Neural progenitor cell (in vitro differentiated cells): ENCODE results near the gene CORO6. TPM values are rescaled to one million over a fixed set of nuclear protein-coding genes. Genes with fewer than 3 reads are reported as not detected.
A peak's percentile ranks its signal among the peaks of the same experiment; 100 is the strongest.

Experiments used
- DNase-seq: peaks from one replicate; pipeline ENCODE4 v3.0.0-alpha.2; 2016; ENCODE audit warnings: low spot score
- H2AFZ ChIP-seq: fragments of 200-600 bp; sonication (generic); replicated peaks from 2 replicates; pipeline ENCODE4 v1.6.1; 2016; ENCODE audit warnings: antibody characterized with exemption
- H3F3A ChIP-seq: fragments of 200-600 bp; sonication (generic); 2 replicates; pipeline ENCODE4 v1.6.1; 2016; ENCODE audit warnings: antibody characterized with exemption, low read depth
- H3K27ac ChIP-seq: fragments of 200-600 bp; sonication (generic); 2 replicates; pipeline ENCODE4 v1.5.1; 2016; ENCODE audit warnings: mild to moderate bottlenecking
- H3K27me3 ChIP-seq: fragments of 200-600 bp; sonication (generic); 2 replicates; pipeline ENCODE4 v1.6.1; 2016; ENCODE audit warnings: mild to moderate bottlenecking, moderate library complexity
- H3K36me3 ChIP-seq: fragments of 200-600 bp; sonication (generic); 2 replicates; pipeline ENCODE4 v1.5.1; 2016
- H3K4me1 ChIP-seq: fragments of 200-600 bp; sonication (generic); 2 replicates; pipeline ENCODE4 v1.6.1; 2016; ENCODE audit warnings: mixed run types
- H3K4me2 ChIP-seq: fragments of 200-600 bp; sonication (generic); 2 replicates; pipeline ENCODE4 v1.6.1; 2016
- H3K4me3 ChIP-seq: fragments of 200-600 bp; sonication (generic); 2 replicates; pipeline ENCODE4 v1.5.1; 2016
- H3K79me2 ChIP-seq: fragments of 200-600 bp; sonication (generic); 2 replicates; pipeline ENCODE4 v1.6.1; 2016; ENCODE audit warnings: low read depth
- H3K9ac ChIP-seq: fragments of 200-600 bp; sonication (generic); 2 replicates; pipeline ENCODE4 v1.6.1; 2016
- H3K9me3 ChIP-seq: fragments of 200-600 bp; sonication (generic); 2 replicates; pipeline ENCODE4 v1.5.1; 2016; ENCODE audit warnings: low read depth
- H4K20me1 ChIP-seq: fragments of 200-600 bp; sonication (generic); 2 replicates; pipeline ENCODE4 v1.6.1; 2016; ENCODE audit warnings: low read depth
- H3K27ac Mint-ChIP-seq: 3 replicates; pipeline ENCODE4 v1.8.0; 2021; ENCODE audit warnings: mixed read lengths
- H3K27me3 Mint-ChIP-seq: 2 replicates; pipeline ENCODE4 v1.8.0; 2022; ENCODE audit warnings: low read depth, mild to moderate bottlenecking, inconsistent platforms, moderate library complexity, mixed read lengths; ENCODE audit not compliant: insufficient read depth
- H3K36me3 Mint-ChIP-seq: 3 replicates; pipeline ENCODE4 v1.8.0; 2021; ENCODE audit warnings: mixed read lengths
- H3K4me1 Mint-ChIP-seq: 3 replicates; pipeline ENCODE4 v1.8.0; 2021; ENCODE audit warnings: mixed read lengths
- H3K4me3 Mint-ChIP-seq: 3 replicates; pipeline ENCODE4 v1.8.0; 2021; ENCODE audit warnings: mild to moderate bottlenecking, moderate library complexity, mixed read lengths
- H3K9me3 Mint-ChIP-seq: 3 replicates; pipeline ENCODE4 v1.8.0; 2020; ENCODE audit warnings: mixed read lengths
- CTCF ChIP-seq: fragments of 200-600 bp; sonication (generic); IDR thresholded peaks from 2 replicates; pipeline ENCODE4 v1.5.1; 2017; ENCODE audit warnings: antibody characterized with exemption, mild to moderate bottlenecking
- EZH2 ChIP-seq: fragments of 200-600 bp; sonication (generic); IDR thresholded peaks from 2 replicates; pipeline ENCODE4 v1.6.1; 2017; ENCODE audit warnings: antibody characterized with exemption, mild to moderate bottlenecking, moderate library complexity
- EZH2phosphoT487 ChIP-seq: fragments of 200-600 bp; sonication (generic); IDR thresholded peaks from 2 replicates; pipeline ENCODE4 v1.6.1; 2017; ENCODE audit warnings: antibody characterized with exemption
- total RNA-seq: library from RNA; depleted of rRNA; stranded (reverse); fragments of >200 nt; gene quantifications from 2 replicates; pipeline ENCODE4 v1.2.3, GENCODE V29; 2015; ENCODE audit warnings: low replicate concordance

Gene CORO6
- total RNA-seq, 1 donor from 2014 or later = 3.9 TPM

DNA sequence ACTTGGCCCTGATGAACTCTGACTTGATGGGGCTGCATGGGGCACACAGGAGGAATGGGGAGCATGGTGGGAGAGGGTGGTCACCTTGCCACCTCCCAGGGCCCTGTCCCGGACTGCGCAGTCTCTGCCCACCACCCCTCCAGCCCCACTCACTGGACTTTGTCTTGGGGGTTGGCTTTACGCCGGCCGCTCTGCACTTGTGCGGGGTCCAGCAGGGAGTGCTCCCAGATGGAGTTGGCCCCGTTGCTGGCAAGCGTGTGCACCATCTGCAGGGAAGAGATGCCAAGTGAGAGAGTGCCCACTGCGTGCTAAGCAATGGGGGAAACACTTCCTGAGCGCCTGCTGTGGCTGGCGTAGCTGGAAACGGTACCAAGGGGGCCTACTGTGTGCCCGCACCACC lies 39.9 kb downstream of the CORO6 start:
- no peaks in the 10 kb centered on the region for H3K9me3 Mint-ChIP-seq
- no peak for TF ChIP-seq CTCF
- no peak for TF ChIP-seq EZH2
- TF ChIP-seq EZH2phosphoT487 = no peak
- H3K4me1 Mint-ChIP-seq = peaks cover 24% of the 10 kb centered on the region
- H3K27ac Mint-ChIP-seq = no peak overlapping the region
- Histone ChIP-seq H3K27me3 (no peaks in the 10 kb centered on the region), H3K36me3 (no peaks in the 10 kb centered on the region), H2AFZ (no peak overlapping the region), H3K4me3 (no peak overlapping the region), H4K20me1 (peaks cover 71% of the 10 kb centered on the region), H3K4me1 (peaks cover 25% of the 10 kb centered on the region), H3F3A (peaks cover 12% of the 10 kb centered on the region), H3K4me2 (no peak overlapping the region), H3K9me3 (no peaks in the 10 kb centered on the region), H3K9ac (no peak overlapping the region), H3K27ac (no peak overlapping the region), H3K79me2 (peaks cover 49% of the 10 kb centered on the region)
- H3K27me3 Mint-ChIP-seq = peaks cover 6% of the 10 kb centered on the region
- no peak overlapping the region for H3K4me3 Mint-ChIP-seq
- DNase-seq = no peak
- peaks cover 4% of the 10 kb centered on the region for H3K36me3 Mint-ChIP-seq

DNA sequence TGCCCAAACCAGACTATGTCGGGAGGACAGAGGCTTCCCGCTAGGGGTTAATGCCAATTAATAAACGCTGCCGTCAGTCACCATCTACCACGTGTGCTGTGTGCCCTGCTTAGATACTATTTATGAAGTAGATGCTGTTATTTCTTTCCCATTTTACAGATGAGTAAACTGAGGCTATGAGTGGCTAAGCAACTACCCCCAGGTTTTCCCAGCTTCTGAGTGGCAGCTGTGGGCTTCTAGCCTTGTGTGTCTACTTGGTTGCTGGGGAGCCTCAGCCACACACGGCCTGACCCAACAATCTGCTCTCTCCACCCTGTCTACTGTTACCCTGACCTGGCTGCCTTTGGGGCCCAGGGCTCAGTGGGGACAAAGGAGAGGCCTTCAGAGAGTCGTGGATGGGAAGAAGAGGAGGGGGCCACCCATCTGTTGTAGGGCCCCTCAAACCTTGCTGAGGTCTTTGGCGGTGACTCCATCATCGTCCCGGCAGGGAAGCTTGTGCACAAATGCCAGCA lies 40.4 kb downstream of the CORO6 start:
- no peaks in the 10 kb centered on the region for H3K9me3 Mint-ChIP-seq
- peak overlapping the region; percentile 24 for H3K4me3 Mint-ChIP-seq
- Histone ChIP-seq H4K20me1 (peaks cover 67% of the 10 kb centered on the region), H2AFZ (no peak overlapping the region), H3K9ac (no peak overlapping the region), H3K36me3 (no peaks in the 10 kb centered on the region), H3K27ac (no peak overlapping the region), H3K4me3 (no peak overlapping the region), H3K4me1 (peaks cover 21% of the 10 kb centered on the region), H3K79me2 (peaks cover 44% of the 10 kb centered on the region), H3F3A (peaks cover 12% of the 10 kb centered on the region), H3K4me2 (no peak overlapping the region), H3K9me3 (no peaks in the 10 kb centered on the region), H3K27me3 (no peaks in the 10 kb centered on the region)
- H3K27ac Mint-ChIP-seq = no peak overlapping the region
- DNase-seq = no peak
- TF ChIP-seq EZH2 (no peak), CTCF (no peak), EZH2phosphoT487 (no peak)
- H3K27me3 Mint-ChIP-seq = peaks cover 8% of the 10 kb centered on the region
- peaks cover 20% of the 10 kb centered on the region for H3K4me1 Mint-ChIP-seq
- peaks cover 4% of the 10 kb centered on the region for H3K36me3 Mint-ChIP-seq

GRCh38 chr17:29581583-29582253 lies 41.0 kb downstream of the CORO6 start:
- no peak overlapping the region for H2AFZ ChIP-seq
- Mint-ChIP-seq H3K4me1 (peaks cover 19% of the 10 kb centered on the region), H3K27ac (no peak overlapping the region), H3K4me3 (no peak overlapping the region), H3K9me3 (no peaks in the 10 kb centered on the region), H3K27me3 (peaks cover 8% of the 10 kb centered on the region), H3K36me3 (peaks cover 4% of the 10 kb centered on the region)
- no peaks in the 10 kb centered on the region for H3K27me3 ChIP-seq
- no peak overlapping the region for H3K4me3 ChIP-seq
- no peak overlapping the region for H3K27ac ChIP-seq
- peaks cover 61% of the 10 kb centered on the region for H4K20me1 ChIP-seq
- DNase-seq = no peak
- peaks cover 12% of the 10 kb centered on the region for H3F3A ChIP-seq
- H3K9me3 ChIP-seq = no peaks in the 10 kb centered on the region
- H3K79me2 ChIP-seq = peaks cover 38% of the 10 kb centered on the region
- H3K9ac ChIP-seq = no peak overlapping the region
- no peak for TF ChIP-seq EZH2phosphoT487
- no peak for TF ChIP-seq EZH2
- no peak for TF ChIP-seq CTCF
- no peak overlapping the region for H3K4me2 ChIP-seq
- H3K36me3 ChIP-seq = no peaks in the 10 kb centered on the region
- H3K4me1 ChIP-seq = peaks cover 15% of the 10 kb centered on the region
